Neuron (in vitro differentiated cells): Measurements from ENCODE around the gene JAK3.
"Not testable (repeated sequence)": the region's sequence is repeated elsewhere in the genome, so short reads cannot be mapped to it uniquely, and the experiment has no call there.

ENCODE experiments used
- H2AFZ ChIP-seq: one replicate; pipeline ENCODE4 v1.6.1; 2013; ENCODE audit warnings: low read depth, mild to moderate bottlenecking, inconsistent platforms, low read length, moderate library complexity
- H3K27me3 ChIP-seq: one replicate; pipeline ENCODE4 v1.6.1; 2013; ENCODE audit warnings: low read length; ENCODE audit not compliant: insufficient read depth
- H3K36me3 ChIP-seq: one replicate; pipeline ENCODE4 v1.6.1; 2013; ENCODE audit warnings: low read length; ENCODE audit not compliant: insufficient read depth
- H3K4me1 ChIP-seq: one replicate; pipeline ENCODE4 v1.6.1; 2013; ENCODE audit warnings: low read length; ENCODE audit not compliant: insufficient read depth
- H3K4me3 ChIP-seq: 2 replicates; pipeline ENCODE4 v1.5.1; 2013; ENCODE audit warnings: mild to moderate bottlenecking, low read length, moderate library complexity
- H3K9me3 ChIP-seq: one replicate; pipeline ENCODE4 v1.6.1; 2013; ENCODE audit warnings: low read length

The JAK3 gene

DNA sequence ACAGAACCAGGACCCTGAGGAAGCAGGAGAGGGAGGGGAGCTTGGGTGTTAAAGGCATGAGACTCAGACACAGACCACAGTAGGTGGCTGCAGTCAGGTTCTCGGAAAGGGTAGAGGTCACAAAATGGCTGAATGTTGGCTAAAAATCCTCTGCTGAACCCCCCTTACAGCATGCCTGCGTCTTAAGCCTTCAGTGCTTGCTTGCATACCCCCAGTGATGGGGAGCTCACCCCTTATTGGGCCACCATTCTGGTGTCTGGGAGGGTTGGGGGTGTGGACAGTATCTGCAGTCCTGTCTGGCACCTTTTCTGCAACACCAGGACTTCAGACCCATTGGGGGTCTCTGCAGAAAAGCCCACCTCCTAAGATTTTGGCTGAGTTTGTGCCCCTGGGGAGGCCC, 67.0 kb downstream of the JAK3 start:
- Histone ChIP-seq H3K4me3 (no peak overlapping the region), H3K27me3 (no peaks in the 10 kb centered on the region), H3K4me1 (no peaks in the 10 kb centered on the region), H3K9me3 (no peaks in the 10 kb centered on the region), H2AFZ (no peak overlapping the region), H3K36me3 (no peaks in the 10 kb centered on the region)

DNA sequence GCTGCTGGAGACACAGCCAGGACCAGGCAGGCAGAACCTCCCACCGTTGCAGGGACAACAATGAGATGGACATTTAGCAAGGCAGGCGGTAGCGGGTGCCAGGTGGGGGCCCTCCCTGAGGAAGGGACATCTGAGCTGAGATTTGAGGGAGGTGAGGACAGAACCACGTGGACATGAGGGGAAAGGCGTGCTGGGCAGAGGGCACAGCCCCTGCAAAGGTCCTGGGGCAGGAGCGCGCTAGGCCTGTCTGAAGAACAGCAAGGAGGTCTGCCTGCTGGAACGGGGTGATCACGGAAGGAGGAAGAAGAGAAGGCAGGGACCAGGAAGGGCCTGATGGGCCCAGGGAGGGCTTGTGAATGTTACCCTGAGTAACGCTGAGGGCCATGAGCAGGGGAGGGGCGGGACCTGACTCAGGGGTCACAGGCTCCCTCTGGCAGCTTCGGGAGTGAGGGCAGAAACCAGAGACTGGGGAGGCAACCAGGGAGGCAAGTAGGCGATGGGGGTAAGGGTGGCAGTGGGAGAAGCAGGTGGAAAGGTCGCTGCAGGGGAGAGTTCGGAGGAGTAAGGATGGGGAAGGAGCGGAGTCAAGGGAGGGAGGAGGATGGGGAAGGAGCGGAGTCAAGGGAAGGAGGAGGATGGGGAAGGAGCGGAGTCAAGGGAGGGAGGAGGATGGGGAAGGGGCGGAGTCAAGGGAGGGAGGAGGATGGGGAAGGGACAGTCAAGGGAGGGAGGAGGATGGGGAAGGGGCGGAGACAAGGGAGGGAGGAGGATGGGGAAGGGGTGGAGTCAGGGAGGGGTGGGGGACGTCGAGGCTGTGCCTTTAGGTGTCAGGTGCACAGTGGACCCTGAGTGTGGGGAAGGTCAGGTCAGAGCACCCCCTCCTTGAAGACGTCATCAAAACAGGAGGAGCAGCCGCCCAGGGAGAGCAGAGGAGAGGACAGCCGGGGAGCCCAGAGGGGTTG, 68.5 kb downstream of the JAK3 start:
- no peaks in the 10 kb centered on the region for H3K27me3 ChIP-seq
- H3K4me3 ChIP-seq: no peak overlapping the region

DNA sequence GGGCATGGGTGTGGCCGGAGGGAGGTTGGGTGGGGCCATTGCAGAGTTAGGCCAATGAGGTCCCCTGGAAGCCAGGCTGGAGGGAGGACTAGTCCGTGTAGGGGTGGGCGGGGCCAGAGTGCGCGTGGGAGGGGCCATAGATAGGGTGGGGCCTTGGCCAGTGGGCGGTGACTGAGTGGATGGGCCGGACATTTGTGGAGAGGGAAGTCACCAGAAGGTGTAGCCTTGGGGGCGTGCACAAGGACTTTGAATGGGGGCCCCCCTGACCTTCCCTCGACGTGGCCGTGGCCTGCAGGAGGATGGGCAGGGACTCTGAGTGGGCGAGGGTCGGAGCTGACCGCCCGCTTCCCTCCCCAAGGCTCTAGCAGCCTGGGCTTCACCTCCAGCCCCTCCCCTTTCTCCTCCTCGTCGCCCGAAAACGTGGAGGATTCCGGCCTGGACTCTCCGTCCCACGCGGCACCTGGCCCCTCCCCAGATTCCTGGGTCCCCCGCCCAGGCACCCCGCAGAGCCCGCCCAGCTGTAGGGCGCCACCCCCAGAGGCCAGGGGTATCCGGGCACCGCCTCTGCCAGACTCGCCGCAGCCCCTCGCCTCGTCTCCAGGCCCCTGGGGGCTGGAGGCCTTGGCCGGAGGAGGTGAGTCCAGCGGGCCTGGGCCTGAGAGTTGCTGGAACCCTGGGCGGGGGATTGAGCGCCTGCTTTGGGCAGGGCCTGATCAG, 69.4 kb downstream of the JAK3 start:
- Histone ChIP-seq H3K4me3 (no peak overlapping the region), H3K36me3 (peaks cover under 1% of the 10 kb centered on the region), H3K4me1 (no peaks in the 10 kb centered on the region), H3K9me3 (no peaks in the 10 kb centered on the region), H3K27me3 (no peaks in the 10 kb centered on the region), H2AFZ (no peak overlapping the region)

More for the DNA sequence above, 68.5 kb downstream of the JAK3 start:
- Histone ChIP-seq H3K4me1 (no peaks in the 10 kb centered on the region), H2AFZ (no peak overlapping the region), H3K9me3 (no peaks in the 10 kb centered on the region), H3K36me3 (no peaks in the 10 kb centered on the region)

DNA sequence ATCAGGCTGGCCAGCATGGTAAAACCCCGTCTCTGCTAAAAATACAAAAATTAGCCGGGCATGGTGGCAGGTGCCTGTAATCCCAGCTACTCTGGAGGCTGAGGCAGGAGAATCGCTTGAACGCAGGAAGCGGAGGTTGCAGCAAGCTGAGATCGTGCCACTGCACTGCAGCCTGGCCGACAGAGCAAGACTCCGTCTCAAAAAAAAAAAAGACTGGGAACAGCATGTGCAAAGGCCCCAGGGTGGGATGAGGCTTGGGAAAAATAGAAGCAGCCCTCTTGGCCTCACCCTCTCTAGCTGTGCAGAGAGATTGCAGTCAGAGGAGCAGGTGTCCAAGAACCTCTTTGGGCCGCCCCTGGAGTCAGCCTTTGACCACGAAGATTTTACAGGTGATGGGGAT, 69.9 kb downstream of the JAK3 start:
- H2AFZ ChIP-seq, H3K9me3 ChIP-seq, H3K27me3 ChIP-seq, H3K4me3 ChIP-seq, H3K4me1 ChIP-seq, H3K36me3 ChIP-seq: not testable (repeated sequence)

DNA sequence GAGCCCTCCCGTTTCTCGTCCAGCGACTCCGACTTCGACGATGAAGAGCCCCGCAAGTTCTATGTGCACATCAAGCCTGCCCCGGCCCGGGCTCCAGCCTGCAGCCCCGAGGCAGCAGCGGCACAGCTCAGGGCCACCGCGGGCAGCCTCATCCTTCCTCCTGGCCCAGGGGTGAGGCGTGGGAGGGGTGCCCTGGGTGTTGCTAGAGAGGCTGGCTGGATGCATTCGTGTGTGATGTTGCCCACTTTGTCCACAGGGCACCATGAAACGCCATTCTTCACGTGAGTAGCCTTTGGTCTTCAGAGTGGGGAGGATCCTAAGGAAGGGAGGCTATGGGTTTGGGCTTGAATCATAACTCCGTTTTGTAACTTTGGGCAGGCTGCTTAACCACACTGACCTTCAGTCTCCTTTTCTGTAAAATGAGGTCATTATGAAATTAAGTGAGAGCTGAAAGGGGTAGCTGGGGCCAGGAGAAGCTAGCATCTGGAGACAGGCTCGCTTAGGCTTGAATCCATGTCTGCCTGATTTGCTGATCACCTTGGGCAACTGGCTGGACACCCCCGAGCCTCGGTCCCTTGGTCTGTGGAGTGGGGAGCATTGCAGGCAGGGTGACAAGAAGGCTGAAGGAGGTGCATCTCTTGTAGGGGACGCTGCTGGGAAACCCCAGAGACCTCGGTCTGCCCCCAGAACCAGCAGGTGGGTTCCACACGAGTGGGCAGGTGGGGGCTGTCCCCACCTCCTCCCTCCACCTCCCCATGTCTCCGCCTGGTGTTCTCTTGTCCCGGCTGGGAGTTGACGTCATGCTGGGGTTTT, 71.6 kb downstream of the JAK3 start:
- no peaks in the 10 kb centered on the region for H3K9me3 ChIP-seq
- H3K27me3 ChIP-seq: no peaks in the 10 kb centered on the region
- no peaks in the 10 kb centered on the region for H3K4me1 ChIP-seq
- peaks cover 12% of the 10 kb centered on the region for H3K36me3 ChIP-seq
- H2AFZ ChIP-seq: no peak overlapping the region
- no peak overlapping the region for H3K4me3 ChIP-seq

DNA sequence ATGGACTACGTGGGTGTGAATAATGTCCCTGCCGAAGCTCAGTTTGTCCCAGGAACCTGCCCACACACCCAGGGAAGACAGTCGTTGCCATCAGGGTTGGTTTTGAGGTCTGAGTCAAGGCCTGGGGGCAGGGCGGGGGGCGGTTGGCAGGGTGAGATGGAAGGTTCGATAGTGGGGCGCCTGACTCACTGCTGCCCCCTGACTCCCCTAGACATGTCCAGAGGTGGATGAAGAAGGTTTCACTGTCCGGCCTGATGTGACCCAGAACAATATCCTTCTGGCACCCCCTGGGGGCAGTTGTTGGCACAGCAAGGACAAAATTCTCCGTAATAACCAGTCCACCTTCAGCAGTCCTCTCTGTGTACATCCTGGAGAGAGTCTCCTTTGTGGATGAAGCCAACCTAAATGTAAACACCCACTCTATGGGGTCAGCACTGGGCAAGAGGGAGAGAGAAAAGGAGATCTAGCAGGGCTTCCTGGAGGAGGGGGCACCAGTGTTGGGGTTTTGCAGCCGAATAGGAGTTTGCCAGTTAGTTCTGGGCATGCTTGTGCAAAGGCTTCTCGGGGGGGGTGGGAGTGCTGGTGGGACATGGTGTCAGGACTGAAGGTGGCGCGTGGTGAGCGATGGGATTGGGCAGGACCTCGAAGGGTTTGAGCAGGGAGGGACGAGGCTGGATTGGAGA, 72.4 kb downstream of the JAK3 start:
- Histone ChIP-seq H3K36me3 (peaks cover 12% of the 10 kb centered on the region), H3K9me3 (no peaks in the 10 kb centered on the region), H3K4me1 (no peaks in the 10 kb centered on the region), H3K4me3 (no peak overlapping the region), H2AFZ (no peak overlapping the region), H3K27me3 (no peaks in the 10 kb centered on the region)
